ENCODE data around the gene KRTAP10-3. TPM values are rescaled to one million over a fixed set of nuclear protein-coding genes. Genes with fewer than 3 reads are reported as not detected.

KRTAP10-3 gene
- total RNA-seq, 1 donor from 2014 or later: not detected

Other genes starting within 250 kb of the KRTAP10-3 start
- 24.7 TPM for gene CFAP410, start 219.4 kb downstream of the KRTAP10-3 start, total RNA-seq
- 13.8 TPM for gene TRPM2, start 205.2 kb downstream of the KRTAP10-3 start, total RNA-seq
- 15.6 TPM for gene LRRC3, start 103.3 kb downstream of the KRTAP10-3 start, total RNA-seq
- gene KRTAP10-1, start 18.6 kb downstream of the KRTAP10-3 start, total RNA-seq: not detected
- gene KRTAP10-2, start 7.3 kb downstream of the KRTAP10-3 start, total RNA-seq: not detected
- not detected for gene KRTAP10-4, start 14.9 kb upstream of the KRTAP10-3 start, total RNA-seq
- not detected for gene KRTAP10-5, start 21.8 kb upstream of the KRTAP10-3 start, total RNA-seq
- not detected for gene KRTAP10-6, start 33.7 kb upstream of the KRTAP10-3 start, total RNA-seq
- gene KRTAP10-7, start 41.8 kb upstream of the KRTAP10-3 start, total RNA-seq: not detected
- gene KRTAP10-8, start 53.3 kb upstream of the KRTAP10-3 start, total RNA-seq: not detected
- gene KRTAP10-9, start 68.3 kb upstream of the KRTAP10-3 start, total RNA-seq: not detected
- not detected for gene KRTAP10-10, start 78.6 kb upstream of the KRTAP10-3 start, total RNA-seq
- not detected for gene KRTAP10-11, start 87.6 kb upstream of the KRTAP10-3 start, total RNA-seq
- not detected for gene KRTAP12-4, start 95.9 kb upstream of the KRTAP10-3 start, total RNA-seq
- gene KRTAP12-3, start 99.1 kb upstream of the KRTAP10-3 start, total RNA-seq: not detected
- not detected for gene KRTAP12-2, start 108.1 kb upstream of the KRTAP10-3 start, total RNA-seq
- gene KRTAP12-1, start 123.4 kb upstream of the KRTAP10-3 start, total RNA-seq: not detected
- not detected for gene KRTAP10-12, start 138.4 kb upstream of the KRTAP10-3 start, total RNA-seq
- gene TSPEAR, start 152.8 kb upstream of the KRTAP10-3 start, total RNA-seq: 0.06 TPM
- 74.4 TPM for gene UBE2G2, start 243.0 kb upstream of the KRTAP10-3 start, total RNA-seq

All from mucosa of gallbladder (tissue), 1 donor.